ENCODE results near the gene PTGFRN. TPM values are rescaled to one million over a fixed set of nuclear protein-coding genes. Genes with fewer than 3 reads are reported as not detected.
A peak's percentile ranks its signal among the peaks of the same experiment; 100 is the strongest.

PTGFRN gene
- total RNA-seq, 1 donor from 2014 or later = 35.6 TPM

DNA sequence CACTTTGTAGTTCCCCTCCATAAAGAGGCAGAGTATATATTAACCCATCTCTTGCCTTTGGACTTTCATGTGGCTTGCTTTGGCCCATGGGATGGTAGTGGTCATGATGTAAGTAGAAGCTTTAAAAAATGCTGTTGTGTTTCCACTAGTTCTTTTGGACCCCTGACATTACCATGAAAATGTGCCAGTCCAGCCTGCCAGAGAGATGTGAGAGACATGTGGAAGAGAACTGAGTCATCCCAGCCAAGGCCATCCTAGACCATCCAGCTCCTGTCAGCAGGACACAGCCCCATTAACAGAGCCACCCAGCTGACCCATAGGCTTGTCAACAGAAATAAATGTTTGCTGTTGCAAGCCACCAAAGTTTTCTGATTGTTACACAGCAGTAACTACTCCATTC, 87.9 kb downstream of the PTGFRN start:
- Mint-ChIP-seq H3K4me1 (peaks cover 6% of the 10 kb centered on the region), H3K9me3 (peaks cover 8% of the 10 kb centered on the region)
- TF ChIP-seq, protein P1, sequence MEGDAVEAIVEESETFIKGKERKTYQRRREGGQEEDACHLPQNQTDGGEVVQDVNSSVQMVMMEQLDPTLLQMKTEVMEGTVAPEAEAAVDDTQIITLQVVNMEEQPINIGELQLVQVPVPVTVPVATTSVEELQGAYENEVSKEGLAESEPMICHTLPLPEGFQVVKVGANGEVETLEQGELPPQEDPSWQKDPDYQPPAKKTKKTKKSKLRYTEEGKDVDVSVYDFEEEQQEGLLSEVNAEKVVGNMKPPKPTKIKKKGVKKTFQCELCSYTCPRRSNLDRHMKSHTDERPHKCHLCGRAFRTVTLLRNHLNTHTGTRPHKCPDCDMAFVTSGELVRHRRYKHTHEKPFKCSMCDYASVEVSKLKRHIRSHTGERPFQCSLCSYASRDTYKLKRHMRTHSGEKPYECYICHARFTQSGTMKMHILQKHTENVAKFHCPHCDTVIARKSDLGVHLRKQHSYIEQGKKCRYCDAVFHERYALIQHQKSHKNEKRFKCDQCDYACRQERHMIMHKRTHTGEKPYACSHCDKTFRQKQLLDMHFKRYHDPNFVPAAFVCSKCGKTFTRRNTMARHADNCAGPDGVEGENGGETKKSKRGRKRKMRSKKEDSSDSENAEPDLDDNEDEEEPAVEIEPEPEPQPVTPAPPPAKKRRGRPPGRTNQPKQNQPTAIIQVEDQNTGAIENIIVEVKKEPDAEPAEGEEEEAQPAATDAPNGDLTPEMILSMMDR (conservative IDR thresholded peaks at IDR 0.05) = no peak

DNA sequence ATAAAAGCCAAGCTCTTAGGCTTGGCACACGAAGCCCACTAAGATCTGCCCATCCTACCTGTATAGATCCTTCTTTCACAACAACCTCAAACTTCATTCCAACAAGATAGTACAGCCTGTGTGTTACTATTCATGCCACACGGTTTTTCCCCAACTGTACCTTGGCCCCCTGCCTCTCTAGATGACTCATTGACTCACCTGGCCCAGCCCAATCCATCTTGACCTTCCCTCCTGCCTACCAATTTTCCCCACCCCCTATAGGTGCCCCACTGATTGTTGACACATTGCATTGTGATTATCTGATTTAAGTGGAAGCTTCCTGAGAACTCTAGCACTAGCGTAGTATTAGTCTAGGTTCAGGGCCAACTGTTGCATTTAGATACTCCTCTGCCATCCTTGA, 89.9 kb downstream of the PTGFRN start:
- H3K9me3 Mint-ChIP-seq = no peaks in the 10 kb centered on the region
- TF ChIP-seq, protein P1 (conservative IDR thresholded peaks at IDR 0.05) = no peak
- DNase-seq (ENCODE audit: low read depth, low spot score) = no peak
- peaks cover 12% of the 10 kb centered on the region for H3K4me1 Mint-ChIP-seq
- H3K27ac Mint-ChIP-seq (ENCODE audit: unreplicated experiment) = peak overlapping the region; percentile 9
- H3K27me3 Mint-ChIP-seq (ENCODE audit: low read depth) = no peaks in the 10 kb centered on the region
- peaks cover 7% of the 10 kb centered on the region for H3K36me3 Mint-ChIP-seq (ENCODE audit: low read depth)
- no peak overlapping the region for H3K4me3 Mint-ChIP-seq

More for the DNA sequence above, 87.9 kb downstream of the PTGFRN start:
- no peak overlapping the region for H3K27ac Mint-ChIP-seq (ENCODE audit: unreplicated experiment)
- H3K27me3 Mint-ChIP-seq (ENCODE audit: low read depth) = no peaks in the 10 kb centered on the region
- H3K4me3 Mint-ChIP-seq = no peak overlapping the region
- H3K36me3 Mint-ChIP-seq (ENCODE audit: low read depth) = peaks cover 16% of the 10 kb centered on the region
- DNase-seq (ENCODE audit: low read depth, low spot score) = no peak

DNA sequence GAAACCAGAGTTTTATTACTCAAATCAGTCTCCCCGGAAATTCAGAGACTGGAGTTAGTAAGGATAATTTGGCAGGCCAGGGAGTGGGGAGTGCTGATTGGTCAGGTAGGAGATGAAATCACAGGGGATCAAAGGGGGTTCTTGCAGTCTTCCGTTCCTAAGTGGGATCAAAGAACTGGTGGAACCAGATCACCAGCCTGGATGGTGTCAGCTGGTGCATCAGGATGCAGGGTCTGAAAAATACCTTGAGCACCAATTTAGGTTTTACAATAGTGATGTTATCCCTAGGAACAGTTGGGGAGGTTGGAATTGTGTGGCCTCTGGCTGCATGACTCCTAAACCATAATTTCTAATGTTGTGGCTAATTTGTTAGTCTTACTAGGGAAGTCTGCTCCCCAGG, 90.4 kb downstream of the PTGFRN start:
- Mint-ChIP-seq H3K27me3 (ENCODE audit: low read depth) (no peaks in the 10 kb centered on the region), H3K9me3 (no peaks in the 10 kb centered on the region), H3K4me3 (no peak overlapping the region), H3K4me1 (peaks cover 12% of the 10 kb centered on the region), H3K27ac (ENCODE audit: unreplicated experiment) (no peak overlapping the region), H3K36me3 (ENCODE audit: low read depth) (peaks cover 7% of the 10 kb centered on the region)
- no peak for DNase-seq (ENCODE audit: low read depth, low spot score)
- TF ChIP-seq, protein P1 (conservative IDR thresholded peaks at IDR 0.05) = no peak

DNA sequence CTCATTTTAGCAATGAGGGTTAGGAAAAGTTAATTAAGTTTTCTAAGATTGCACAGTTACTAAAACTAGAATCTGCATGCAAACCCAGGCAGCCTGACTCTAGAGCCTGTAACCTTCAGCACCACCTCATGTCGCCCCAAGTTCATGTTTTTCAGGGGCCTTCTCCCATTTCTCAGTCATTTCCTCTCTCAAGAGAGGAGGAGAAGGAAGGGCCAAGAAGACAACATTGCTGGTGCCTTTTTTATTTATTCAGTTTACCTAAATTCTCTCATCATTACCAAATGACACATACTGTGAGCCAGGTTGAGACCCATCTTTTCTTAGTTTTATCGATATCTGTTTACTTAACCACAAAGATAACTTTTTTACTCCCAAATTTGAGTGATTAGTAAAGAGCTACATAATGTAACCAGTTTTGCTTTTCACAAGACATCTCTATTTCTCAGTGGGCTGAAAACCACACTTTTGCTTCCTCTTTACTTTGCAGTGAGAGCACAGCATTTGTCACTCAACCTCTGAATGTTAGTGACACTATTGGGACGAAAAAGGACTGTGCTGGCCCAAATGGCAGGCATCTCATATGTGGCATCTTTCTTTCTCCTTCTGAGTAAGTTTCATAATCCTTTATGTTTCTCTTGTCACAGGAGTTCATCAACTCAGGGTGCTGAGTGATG, 91.7 kb downstream of the PTGFRN start, which contains the start of gene CD101:
Gene CD101 (plus strand): TSS at position 507 of the 674 bp plus-strand sequence. CDS start 58 bp downstream, at position 565.
- H3K27me3 Mint-ChIP-seq (ENCODE audit: low read depth) = no peaks in the 10 kb centered on the region
- no peak within 1 kb of the TSS for H3K27ac Mint-ChIP-seq (ENCODE audit: unreplicated experiment)
- H3K9me3 Mint-ChIP-seq = no peaks in the 10 kb centered on the region
- TF ChIP-seq, protein P1 (conservative IDR thresholded peaks at IDR 0.05) = no peak
- no peak for DNase-seq (ENCODE audit: low read depth, low spot score)
- peaks cover 2% of the 10 kb centered on the region for H3K36me3 Mint-ChIP-seq (ENCODE audit: low read depth)
- peaks cover 12% of the 10 kb centered on the region for H3K4me1 Mint-ChIP-seq
- no peak within 1 kb of the TSS for H3K4me3 Mint-ChIP-seq

DNA sequence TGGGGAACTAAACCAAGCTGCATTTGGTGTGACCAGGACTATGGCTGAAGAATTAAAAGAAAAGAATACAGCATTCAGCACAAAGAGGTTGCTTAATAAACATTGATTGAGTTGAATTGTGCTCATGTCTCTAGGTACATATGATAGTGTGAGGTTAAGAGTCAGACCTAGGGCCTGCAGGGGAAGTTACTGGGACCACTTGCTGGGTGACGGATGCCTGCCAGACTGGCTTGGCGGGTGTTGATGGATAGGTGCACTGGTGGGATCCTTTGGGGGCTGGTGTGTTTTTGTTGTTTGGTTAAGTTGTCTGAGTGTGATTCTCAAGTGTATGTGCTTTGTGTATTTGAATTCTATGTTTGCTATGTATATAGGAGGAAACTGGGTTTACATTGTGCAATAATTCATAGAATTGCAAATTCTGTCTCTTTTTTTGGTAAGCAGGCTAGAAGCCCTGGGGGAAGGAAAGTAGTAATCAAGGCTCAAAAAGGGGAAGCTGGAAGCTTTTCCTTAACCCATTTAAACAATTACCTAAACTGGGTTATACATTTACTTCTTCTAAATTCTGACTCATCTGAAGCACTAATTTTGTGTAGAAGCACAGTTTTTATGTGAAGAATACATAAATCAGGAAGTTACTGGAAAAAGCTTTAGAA, 93.6 kb downstream of the PTGFRN start:
- Mint-ChIP-seq H3K27ac (ENCODE audit: unreplicated experiment) (no peak overlapping the region), H3K27me3 (ENCODE audit: low read depth) (no peaks in the 10 kb centered on the region), H3K4me3 (no peak overlapping the region), H3K4me1 (peaks cover 8% of the 10 kb centered on the region), H3K9me3 (no peaks in the 10 kb centered on the region), H3K36me3 (ENCODE audit: low read depth) (no peaks in the 10 kb centered on the region)
- no peak for DNase-seq (ENCODE audit: low read depth, low spot score)
- TF ChIP-seq, protein P1 (conservative IDR thresholded peaks at IDR 0.05) = no peak

All from neural crest cell (in vitro differentiated cells).